ENCODE data around the gene KLHL1.

DNA sequence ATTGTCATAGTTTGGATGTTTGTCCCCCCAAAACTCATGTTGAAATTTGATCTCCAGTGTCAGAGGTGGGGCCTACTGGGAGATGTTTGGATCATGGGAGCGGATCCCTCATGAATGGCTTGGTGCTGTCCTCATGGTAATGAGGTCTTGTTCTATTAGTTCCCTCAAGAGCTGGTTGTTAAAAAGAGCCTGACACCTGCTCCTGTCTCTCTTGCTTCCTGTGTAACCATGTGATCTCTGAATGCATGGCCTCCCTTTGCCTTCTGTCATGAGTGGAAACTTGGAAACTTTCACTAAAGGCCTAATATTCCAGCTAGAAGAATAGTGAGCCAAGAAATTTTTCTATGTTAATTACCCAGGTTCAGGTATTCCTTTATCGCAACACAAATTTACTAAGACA, 312.0 kb downstream of the KLHL1 start:
- no peak for TF ChIP-seq CTCF (IDR thresholded peaks at IDR 0.05; ENCODE audit: low read depth, low read length, missing input control)
- TF ChIP-seq, protein P1, sequence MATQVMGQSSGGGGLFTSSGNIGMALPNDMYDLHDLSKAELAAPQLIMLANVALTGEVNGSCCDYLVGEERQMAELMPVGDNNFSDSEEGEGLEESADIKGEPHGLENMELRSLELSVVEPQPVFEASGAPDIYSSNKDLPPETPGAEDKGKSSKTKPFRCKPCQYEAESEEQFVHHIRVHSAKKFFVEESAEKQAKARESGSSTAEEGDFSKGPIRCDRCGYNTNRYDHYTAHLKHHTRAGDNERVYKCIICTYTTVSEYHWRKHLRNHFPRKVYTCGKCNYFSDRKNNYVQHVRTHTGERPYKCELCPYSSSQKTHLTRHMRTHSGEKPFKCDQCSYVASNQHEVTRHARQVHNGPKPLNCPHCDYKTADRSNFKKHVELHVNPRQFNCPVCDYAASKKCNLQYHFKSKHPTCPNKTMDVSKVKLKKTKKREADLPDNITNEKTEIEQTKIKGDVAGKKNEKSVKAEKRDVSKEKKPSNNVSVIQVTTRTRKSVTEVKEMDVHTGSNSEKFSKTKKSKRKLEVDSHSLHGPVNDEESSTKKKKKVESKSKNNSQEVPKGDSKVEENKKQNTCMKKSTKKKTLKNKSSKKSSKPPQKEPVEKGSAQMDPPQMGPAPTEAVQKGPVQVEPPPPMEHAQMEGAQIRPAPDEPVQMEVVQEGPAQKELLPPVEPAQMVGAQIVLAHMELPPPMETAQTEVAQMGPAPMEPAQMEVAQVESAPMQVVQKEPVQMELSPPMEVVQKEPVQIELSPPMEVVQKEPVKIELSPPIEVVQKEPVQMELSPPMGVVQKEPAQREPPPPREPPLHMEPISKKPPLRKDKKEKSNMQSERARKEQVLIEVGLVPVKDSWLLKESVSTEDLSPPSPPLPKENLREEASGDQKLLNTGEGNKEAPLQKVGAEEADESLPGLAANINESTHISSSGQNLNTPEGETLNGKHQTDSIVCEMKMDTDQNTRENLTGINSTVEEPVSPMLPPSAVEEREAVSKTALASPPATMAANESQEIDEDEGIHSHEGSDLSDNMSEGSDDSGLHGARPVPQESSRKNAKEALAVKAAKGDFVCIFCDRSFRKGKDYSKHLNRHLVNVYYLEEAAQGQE (IDR thresholded peaks at IDR 0.05), result no peak
- TF ChIP-seq ATF3 (IDR thresholded peaks at IDR 0.05), result no peak
- TF ChIP-seq JUND (IDR thresholded peaks at IDR 0.05), result no peak
- TF ChIP-seq RAD21 (IDR thresholded peaks at IDR 0.05), result no peak
- TF ChIP-seq YY1 (IDR thresholded peaks at IDR 0.05), result no peak
- TF ChIP-seq GABPA (IDR thresholded peaks at IDR 0.05 in 1 of 2, conservative IDR thresholded peaks at IDR 0.05 in 1 of 2), result no peak
- TF ChIP-seq SP1 (IDR thresholded peaks at IDR 0.05), result no peak
- TF ChIP-seq RXRA (IDR thresholded peaks at IDR 0.05), result no peak
- TF ChIP-seq MAX (IDR thresholded peaks at IDR 0.05), result no peak
- TF ChIP-seq, protein P2, sequence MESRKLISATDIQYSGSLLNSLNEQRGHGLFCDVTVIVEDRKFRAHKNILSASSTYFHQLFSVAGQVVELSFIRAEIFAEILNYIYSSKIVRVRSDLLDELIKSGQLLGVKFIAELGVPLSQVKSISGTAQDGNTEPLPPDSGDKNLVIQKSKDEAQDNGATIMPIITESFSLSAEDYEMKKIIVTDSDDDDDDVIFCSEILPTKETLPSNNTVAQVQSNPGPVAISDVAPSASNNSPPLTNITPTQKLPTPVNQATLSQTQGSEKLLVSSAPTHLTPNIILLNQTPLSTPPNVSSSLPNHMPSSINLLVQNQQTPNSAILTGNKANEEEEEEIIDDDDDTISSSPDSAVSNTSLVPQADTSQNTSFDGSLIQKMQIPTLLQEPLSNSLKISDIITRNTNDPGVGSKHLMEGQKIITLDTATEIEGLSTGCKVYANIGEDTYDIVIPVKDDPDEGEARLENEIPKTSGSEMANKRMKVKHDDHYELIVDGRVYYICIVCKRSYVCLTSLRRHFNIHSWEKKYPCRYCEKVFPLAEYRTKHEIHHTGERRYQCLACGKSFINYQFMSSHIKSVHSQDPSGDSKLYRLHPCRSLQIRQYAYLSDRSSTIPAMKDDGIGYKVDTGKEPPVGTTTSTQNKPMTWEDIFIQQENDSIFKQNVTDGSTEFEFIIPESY (IDR thresholded peaks at IDR 0.05), result no peak

All from liver (tissue), 3 donors.